Stimulated activated naive CD8-positive, alpha-beta T cell treated with anti-CD3 and anti-CD28 coated beads, Interleukin-15, Interleukin-2, amounts not matched to agents 100 U/mL and 50 U/mL, for 24 hours (primary cell): ENCODE measurements around the gene CBX4.

Experiments used
- ATAC-seq: fragments of 150-1000 bp; cut with Tn5 transposase; one replicate; pipeline ENCODE4 v1.10.0; 2021
- DNase-seq: peaks from one replicate; pipeline ENCODE4 v3.0.0; 2021

CBX4 gene

GRCh38 chr17:79799538-79800324 is 39.5 kb downstream of the CBX4 start:
- no peak for DNase-seq
- no peak for ATAC-seq

GRCh38 chr17:79799174-79799537 is 40.1 kb downstream of the CBX4 start:
- no peak for DNase-seq

DNA sequence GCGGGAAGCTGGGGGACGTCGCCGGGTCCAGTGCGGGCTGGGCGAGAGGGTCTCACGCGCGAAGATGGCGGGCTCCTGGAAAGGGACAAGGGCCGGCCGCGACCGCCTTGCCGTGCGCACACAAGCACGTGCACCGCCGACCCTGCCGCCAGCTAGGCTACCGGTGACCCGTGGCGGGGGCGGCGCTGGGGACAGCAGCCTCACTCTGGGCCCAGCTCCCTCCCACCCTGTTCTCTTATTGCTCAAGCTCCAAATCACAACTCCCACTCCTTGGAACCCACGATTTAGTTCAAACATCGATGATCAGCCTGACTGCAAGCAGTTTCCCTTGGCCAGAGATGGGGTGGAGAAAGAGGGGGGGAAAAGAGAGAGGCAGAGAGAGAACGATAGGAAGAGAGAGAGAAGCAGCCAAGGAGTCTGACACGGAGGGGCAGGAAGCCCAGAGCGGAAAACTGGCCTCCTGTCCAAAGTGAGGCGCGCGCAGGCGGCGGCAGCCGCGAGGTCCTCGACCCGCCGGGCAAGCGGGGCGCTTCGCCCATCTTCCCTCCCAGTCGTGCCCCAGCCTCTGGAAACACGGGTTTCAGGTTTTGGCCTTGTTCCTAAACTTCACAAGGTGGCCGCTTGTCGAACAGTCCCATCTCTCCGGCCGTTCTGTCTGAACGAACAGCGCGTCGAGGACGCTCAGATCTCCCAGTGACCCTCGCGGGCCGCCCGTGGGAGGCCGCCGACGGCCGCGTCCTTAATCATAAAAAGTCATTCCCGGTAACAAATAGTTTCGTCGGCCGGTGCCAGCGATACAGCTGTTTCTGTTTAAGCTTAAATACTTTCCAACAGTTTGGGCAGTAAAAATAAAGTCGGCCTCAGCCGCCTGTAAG is 40.7 kb downstream of the CBX4 start:
- DNase-seq (no peak), ATAC-seq (no peak)

More at GRCh38 chr17:79799174-79799537, 40.1 kb downstream of the CBX4 start:
- ATAC-seq = no peak

GRCh38 chr17:79797492-79798298 is 41.5 kb downstream of the CBX4 start:
- DNase-seq (no peak), ATAC-seq (peak; percentile 19)

GRCh38 chr17:79796763-79797491 is 42.3 kb downstream of the CBX4 start, which contains the start of gene CBX8:
Gene CBX8, minus strand, starts transcription at chr17:79797077. Its CDS starts 79 bp downstream, at chr17:79796998.
- peak; percentile 100 for DNase-seq
- peak; percentile 88 for ATAC-seq

DNA sequence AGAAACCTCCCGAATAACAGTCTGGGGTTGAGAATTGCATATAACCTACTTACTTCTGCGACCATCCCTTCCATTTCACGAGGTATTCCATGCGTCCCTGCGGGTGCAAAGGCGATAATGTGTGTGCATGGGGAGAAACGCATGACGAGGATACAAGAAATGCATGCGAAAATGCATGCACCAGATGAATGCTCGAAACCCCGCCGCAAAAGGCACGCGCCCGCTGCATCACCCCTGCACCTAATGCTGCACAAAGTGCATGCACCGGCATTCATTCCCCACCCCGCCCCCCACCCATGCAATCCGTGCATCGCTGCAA is 42.8 kb downstream of the CBX4 start:
- DNase-seq (no peak), ATAC-seq (no peak)

DNA sequence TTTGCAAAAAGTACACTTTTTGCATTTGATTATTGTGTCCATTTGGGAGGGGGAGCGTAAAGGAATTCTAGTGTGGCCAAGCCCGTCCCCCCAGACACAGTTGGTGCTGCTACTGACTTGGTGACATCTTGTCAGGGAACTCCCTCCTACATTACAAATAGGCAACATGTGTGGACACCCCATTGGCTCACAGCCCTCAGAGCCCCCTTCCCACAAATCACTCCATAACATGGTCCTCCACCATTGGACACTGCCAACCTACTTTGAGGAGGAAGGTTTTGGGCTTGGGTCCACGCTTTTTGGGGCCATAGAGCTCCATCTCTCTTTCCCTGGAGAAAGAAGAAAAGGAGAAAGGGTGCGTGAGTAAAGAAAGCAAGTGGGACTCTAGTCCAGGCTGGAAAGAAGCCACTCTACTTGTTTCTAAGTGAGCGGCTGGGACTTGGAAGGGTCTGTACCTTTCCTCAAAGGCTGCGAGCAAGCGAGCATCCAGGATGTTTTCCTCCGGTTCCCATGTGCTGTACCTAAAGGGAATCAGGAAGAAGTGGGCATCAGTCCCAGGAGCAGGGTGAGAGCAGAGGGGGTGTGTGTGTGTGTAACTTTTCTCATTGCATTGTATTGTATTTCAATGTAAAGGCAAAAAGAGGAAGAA is 43.3 kb downstream of the CBX4 start:
- DNase-seq = no peak
- ATAC-seq = no peak

DNA sequence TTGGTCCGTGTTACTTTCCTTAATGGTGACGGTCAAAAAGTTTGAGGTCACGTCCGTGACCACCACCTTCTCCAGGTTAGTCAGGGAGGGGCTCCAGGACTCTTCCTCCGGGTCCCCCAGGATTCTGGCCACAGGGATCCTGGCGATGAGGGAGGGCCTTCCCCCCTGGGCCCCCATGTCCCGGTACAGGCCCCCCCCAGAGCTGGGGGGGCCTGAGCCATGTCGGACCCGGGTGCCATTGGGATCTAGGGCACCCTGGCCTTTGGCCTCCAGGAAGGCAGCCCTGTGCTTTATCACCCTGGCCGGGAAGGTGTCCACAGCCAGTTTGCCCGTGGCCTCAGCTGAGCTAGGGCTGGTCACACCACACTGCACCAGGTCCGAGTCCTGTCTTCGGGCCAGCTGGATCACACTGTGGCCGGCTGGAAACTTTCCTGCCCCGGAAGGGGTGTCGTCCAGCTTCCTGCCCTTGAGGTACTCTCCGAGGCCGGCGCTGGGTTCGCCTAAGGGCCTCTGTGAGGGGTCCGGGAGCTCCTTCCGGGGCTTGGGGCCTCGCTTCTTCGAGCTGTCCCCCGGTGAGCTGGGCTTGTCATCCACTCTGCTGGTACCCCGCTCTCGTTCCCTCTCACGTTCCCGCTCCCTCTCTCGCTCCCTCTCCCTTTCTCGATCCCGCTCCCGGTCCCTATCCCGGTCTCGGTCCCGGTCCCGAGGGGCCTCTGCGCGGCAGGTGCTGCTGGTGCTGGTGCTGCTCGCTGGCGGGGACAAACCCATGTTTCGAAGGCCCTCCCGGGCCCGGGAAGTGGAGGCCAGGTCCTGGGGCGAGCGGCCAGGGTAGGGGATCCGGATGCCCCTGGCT is 44.4 kb downstream of the CBX4 start:
- ATAC-seq = no peak
- DNase-seq = no peak

DNA sequence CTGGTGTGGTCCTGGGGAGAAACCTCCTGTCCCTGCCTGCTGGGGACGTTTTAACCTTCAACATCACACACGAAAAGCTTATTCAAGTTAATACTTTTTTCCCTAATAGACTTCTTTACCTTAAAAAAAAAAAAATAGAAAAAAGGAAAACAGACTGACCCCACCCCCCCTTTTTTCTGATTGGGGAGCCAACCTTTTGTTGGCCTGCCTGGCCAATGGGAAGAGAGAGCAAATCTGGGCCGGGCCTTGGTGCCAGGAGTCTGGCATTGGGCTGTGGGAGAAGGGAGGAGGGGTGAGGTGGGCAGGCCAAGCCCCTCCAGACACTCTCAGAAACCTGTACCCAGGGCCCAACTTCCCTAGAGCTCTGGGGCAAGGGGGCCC is 45.3 kb downstream of the CBX4 start:
- no peak for ATAC-seq

DNA sequence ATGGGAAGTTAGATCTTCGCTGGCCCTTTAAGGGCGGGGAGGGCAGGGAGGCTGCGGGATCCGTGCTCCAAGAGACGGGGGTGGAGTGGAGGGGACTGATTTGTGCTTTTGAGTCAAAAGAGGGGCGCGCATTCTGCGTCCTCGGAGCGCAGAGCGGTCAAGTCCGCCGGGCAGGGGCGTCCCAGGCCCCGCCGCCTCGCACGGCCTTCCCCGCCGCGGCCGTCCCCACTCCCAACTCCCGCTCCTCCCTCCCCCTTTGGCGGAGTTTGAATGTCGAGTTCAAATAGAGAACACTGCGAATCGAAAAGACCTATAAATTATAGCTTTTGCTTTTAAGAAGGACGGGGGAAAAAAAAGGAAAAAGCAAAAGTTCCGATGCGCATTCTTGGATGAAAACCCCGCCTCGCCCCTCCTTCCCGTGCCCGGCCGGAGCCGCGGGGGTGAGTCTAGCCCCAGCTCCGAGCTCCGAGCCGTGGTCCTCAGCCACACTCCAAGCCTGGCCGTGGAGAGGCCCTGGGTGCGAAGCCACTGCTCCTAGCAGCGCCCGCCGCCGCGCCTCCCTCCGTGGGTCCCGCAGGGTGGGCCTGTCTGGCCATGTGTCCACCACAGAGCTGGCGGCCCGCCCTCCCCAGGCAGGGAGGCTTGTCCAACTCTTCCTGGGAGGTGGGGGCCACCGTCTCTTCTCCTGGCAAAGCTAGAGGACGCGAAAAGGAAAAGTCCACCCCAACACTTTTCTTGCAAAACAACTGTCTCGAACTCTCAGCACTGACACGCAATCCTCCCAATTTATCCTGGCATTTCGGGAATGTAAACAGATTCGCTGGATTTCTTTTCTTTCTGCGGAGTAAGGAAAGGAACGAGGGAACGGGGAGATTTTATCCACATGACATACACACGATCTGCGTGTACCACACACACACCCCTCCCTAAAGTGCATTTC is 46.0 kb downstream of the CBX4 start:
- no peak for ATAC-seq
- DNase-seq = no peak

More for the DNA sequence above, 45.3 kb downstream of the CBX4 start:
- no peak for DNase-seq

DNA sequence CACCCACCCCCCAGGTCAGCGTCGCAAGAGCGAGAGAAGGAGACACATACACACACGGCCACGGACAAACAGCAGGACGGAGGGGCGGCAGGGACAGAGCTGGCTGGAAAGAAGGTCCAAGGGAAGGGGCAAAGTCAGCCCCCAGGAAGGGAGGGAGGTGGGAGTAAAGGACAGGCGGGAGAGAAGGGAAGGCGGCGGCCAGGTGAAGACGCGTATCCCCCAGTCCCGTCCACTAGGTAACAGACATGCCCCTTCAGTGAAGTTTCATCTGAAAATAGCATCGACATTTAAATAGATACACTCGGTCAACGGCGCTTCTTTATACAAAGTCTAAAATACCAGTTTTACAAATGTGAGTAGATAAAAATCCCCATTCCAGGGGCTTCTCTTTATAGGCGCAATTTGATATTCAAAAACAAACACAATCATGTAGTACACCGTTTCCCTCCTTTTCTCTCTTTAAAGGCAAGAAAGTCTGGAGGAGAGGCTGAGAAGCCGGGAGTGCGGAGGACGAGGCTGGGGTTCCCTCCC is 46.8 kb downstream of the CBX4 start:
- DNase-seq (no peak), ATAC-seq (no peak)

GRCh38 chr17:79791735-79792161 is 47.5 kb downstream of the CBX4 start:
- no peak for ATAC-seq
- DNase-seq = no peak

DNA sequence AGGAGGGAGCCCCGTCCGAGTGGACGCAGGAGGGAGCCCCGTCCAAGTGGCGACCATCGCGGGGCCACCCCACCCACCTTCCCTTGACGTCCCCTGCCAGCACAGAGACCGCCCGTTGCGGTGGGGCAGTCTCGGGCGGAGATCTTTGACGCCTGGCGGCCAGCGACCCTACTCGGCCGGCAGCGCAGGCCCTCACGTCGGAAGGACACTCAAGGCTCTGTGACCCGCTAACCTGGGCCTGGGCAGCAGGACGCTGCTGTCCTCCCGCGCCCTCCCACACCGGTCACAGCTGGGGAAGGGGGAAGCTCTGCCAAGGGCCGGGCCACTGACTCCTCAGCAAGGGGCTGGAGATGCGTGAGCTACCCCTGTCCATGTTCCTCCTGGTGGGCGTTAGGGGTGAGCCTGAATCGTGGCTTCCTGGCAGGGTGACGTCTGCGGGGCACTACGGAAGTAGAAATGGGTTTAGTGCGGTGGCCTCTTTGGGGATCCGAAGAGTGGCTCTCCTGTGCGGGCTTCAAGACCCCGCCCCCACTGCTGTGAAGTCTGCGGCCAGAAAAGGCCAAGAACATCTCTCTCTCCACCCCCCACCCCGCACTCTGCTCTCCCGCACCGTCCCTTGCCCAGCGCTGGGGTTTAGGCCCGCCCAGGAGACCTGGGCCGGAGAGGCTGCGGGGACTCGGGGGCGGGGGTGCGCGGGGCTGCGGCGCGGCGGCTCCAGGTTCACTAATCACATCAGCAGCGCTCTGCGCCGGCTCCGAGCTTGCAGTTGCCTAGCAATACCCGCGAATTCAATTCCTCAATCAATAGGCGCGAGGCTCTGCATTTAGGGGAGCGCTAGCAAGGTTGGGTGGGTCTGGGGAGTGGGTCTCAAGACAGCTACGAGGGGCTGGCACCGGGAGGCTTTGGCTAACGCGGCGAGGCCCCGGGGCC is 48.2 kb downstream of the CBX4 start:
- ATAC-seq = no peak
- no peak for DNase-seq

DNA sequence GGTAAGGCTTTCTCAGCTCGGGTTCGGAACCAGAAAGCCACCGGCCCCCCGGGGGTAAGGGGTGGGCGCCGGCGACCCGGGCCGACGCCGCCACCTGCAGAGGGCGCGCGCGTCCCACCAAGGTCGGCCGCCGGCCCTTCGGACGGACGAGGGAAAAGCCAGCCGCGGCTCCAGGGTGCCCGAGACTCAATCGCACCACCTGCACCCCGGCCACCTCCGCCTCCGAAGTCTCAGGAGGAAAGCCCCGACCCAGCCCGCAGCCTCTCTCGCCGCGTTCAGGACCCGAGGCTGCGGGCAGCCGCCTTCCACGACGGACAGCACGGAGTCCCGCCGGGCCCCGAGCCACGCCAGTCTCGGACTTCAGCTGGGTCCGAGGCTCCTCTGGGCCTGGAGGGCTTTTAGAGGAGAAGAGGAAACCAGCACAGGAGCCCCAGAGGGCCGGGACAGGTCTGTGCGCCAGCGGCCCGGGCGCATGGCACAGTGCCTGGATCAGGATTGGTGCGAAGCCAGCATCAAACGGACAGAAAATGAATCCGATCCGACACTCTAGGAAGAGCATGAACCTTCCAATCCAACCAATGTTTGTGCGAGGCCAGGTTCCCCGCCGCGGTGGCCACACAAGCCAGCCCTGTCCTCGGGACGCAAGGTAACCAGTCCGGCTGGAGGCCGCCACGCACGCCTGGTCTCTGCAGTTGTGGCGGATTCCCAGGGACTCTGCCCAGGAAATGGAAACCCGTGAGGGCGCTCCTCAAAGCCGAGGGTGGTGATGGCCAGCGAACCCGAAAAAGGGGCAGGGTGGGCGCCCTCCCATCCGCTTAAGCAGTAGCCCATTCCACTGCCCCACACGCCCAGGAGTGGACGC is 49.1 kb downstream of the CBX4 start:
- ATAC-seq (no peak), DNase-seq (peak; percentile 66)

- ATAC-seq (no peak), DNase-seq (no peak)
Measured at GRCh38 chr17:79788989-79789942, 50.0 kb downstream of the CBX4 start.

- DNase-seq (no peak), ATAC-seq (no peak)
Measured at GRCh38 chr17:79788455-79788854, 50.8 kb downstream of the CBX4 start.
